ENCODE results near the gene RBKS.
A peak's percentile ranks its signal among the peaks of the same experiment; 100 is the strongest.
"Not testable (repeated sequence)": the region's sequence is repeated elsewhere in the genome, so short reads cannot be mapped to it uniquely, and the experiment has no call there.

The RBKS gene

GRCh38 chr2:27866237-27866636 lies 23.9 kb downstream of the RBKS start:
- H3K4me3 ChIP-seq (ENCODE audit: low read depth, low read length), result no peak overlapping the region
- in situ Hi-C loops (cut with HindIII; ENCODE audit: low sequenced_read_pairs), result no loop called here
- no peak for DNase-seq (ENCODE audit: low read depth)
- TF ChIP-seq CTCF (IDR thresholded peaks at IDR 0.05; ENCODE audit: low read depth, low read length, missing control alignments), result no peak

GRCh38 chr2:27863955-27864354 lies 26.2 kb downstream of the RBKS start:
- DNase-seq (ENCODE audit: low read depth); in situ Hi-C loops (cut with HindIII; ENCODE audit: low sequenced_read_pairs): not testable (repeated sequence)

GRCh38 chr2:27863146-27863545 lies 27.0 kb downstream of the RBKS start:
- in situ Hi-C loops (cut with HindIII; ENCODE audit: low sequenced_read_pairs), result no loop called here
- DNase-seq (ENCODE audit: low read depth), result no peak
- H3K4me3 ChIP-seq (ENCODE audit: low read depth, low read length), result no peak overlapping the region
- TF ChIP-seq CTCF (IDR thresholded peaks at IDR 0.05; ENCODE audit: low read depth, low read length, missing control alignments), result no peak

More at GRCh38 chr2:27863955-27864354, 26.2 kb downstream of the RBKS start:
- H3K4me3 ChIP-seq (ENCODE audit: low read depth, low read length), result not testable (repeated sequence)

GRCh38 chr2:27860111-27860510 lies 30.1 kb downstream of the RBKS start:
- DNase-seq (ENCODE audit: low read depth), result peak; percentile 34
- H3K4me3 ChIP-seq (ENCODE audit: low read depth, low read length), result no peak overlapping the region
- in situ Hi-C loops (cut with HindIII; ENCODE audit: low sequenced_read_pairs), result no loop called here
- TF ChIP-seq CTCF (IDR thresholded peaks at IDR 0.05; ENCODE audit: low read depth, low read length, missing control alignments), result no peak

GRCh38 chr2:27857417-27858172 lies 32.6 kb downstream of the RBKS start:
- H3K4me3 ChIP-seq (ENCODE audit: low read depth, low read length), result no peak overlapping the region
- in situ Hi-C loops (cut with HindIII; ENCODE audit: low sequenced_read_pairs), result no loop called here
- peak; percentile 38 for DNase-seq (ENCODE audit: low read depth)
- no peak for TF ChIP-seq CTCF (IDR thresholded peaks at IDR 0.05; ENCODE audit: low read depth, low read length, missing control alignments)

- no peak for DNase-seq (ENCODE audit: low read depth)
- TF ChIP-seq CTCF (IDR thresholded peaks at IDR 0.05; ENCODE audit: low read depth, low read length, missing control alignments), result no peak
- H3K4me3 ChIP-seq (ENCODE audit: low read depth, low read length), result no peak overlapping the region
- in situ Hi-C loops (cut with HindIII; ENCODE audit: low sequenced_read_pairs), result no loop called here
Observed at GRCh38 chr2:27856956-27857355, 33.2 kb downstream of the RBKS start.

GRCh38 chr2:27856386-27856785 lies 33.8 kb downstream of the RBKS start:
- TF ChIP-seq CTCF (IDR thresholded peaks at IDR 0.05; ENCODE audit: low read depth, low read length, missing control alignments), result no peak
- DNase-seq (ENCODE audit: low read depth), result no peak
- no peak overlapping the region for H3K4me3 ChIP-seq (ENCODE audit: low read depth, low read length)
- in situ Hi-C loops (cut with HindIII; ENCODE audit: low sequenced_read_pairs), result no loop called here
